ENCODE measurements around the gene TSPAN19.

Gene TSPAN19

DNA sequence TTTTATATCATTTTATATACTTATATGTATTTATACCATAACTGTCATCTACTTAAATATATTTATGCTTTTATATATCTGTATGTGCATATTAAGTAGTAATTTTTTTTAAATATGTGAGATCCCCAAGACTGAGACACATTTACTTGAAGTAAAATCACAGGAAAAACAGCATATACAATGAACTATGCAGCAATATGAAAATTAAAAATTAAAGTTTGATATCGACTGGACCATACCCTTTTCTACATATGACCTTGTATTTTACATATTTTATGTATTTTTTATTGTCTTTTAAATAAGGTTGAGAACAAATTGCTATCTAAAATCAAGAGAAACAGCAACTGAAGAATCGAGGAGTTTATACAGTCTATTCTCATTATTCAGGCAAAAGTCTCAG, 50.0 kb downstream of the TSPAN19 start:
- Histone ChIP-seq H3K4me2 (ENCODE audit: low read length) (peak overlapping the region; percentile 65), H3K27ac (ENCODE audit: low read depth, low read length) (peak overlapping the region; percentile 96), H3K9me3 (ENCODE audit: control insufficient read depth, insufficient read depth, low read length) (no peaks in the 10 kb centered on the region), H3F3A (ENCODE audit: control insufficient read depth, insufficient read depth) (peaks cover 40% of the 10 kb centered on the region), H3K79me2 (ENCODE audit: control insufficient read depth, low read length) (peaks cover 51% of the 10 kb centered on the region), H3K36me3 (ENCODE audit: control insufficient read depth, low read length) (peaks cover 23% of the 10 kb centered on the region), H3K4me3 (ENCODE audit: low read length) (peak overlapping the region; percentile 65), H3K27me3 (ENCODE audit: control insufficient read depth, low read length) (no peaks in the 10 kb centered on the region), H3K4me1 (ENCODE audit: control insufficient read depth, low read length) (peaks cover 66% of the 10 kb centered on the region), H3K9me2 (replicated peaks; ENCODE audit: control insufficient read depth, low read length) (no peaks in the 10 kb centered on the region), H4K20me1 (ENCODE audit: control insufficient read depth, insufficient read depth, low read depth, low read length) (no peaks in the 10 kb centered on the region)
- TF ChIP-seq EZH2phosphoT487 (IDR thresholded peaks at IDR 0.05; ENCODE audit: borderline replicate concordance, low read length), result no peak
- TF ChIP-seq, protein P1, sequence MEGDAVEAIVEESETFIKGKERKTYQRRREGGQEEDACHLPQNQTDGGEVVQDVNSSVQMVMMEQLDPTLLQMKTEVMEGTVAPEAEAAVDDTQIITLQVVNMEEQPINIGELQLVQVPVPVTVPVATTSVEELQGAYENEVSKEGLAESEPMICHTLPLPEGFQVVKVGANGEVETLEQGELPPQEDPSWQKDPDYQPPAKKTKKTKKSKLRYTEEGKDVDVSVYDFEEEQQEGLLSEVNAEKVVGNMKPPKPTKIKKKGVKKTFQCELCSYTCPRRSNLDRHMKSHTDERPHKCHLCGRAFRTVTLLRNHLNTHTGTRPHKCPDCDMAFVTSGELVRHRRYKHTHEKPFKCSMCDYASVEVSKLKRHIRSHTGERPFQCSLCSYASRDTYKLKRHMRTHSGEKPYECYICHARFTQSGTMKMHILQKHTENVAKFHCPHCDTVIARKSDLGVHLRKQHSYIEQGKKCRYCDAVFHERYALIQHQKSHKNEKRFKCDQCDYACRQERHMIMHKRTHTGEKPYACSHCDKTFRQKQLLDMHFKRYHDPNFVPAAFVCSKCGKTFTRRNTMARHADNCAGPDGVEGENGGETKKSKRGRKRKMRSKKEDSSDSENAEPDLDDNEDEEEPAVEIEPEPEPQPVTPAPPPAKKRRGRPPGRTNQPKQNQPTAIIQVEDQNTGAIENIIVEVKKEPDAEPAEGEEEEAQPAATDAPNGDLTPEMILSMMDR (IDR thresholded peaks at IDR 0.05; ENCODE audit: low read depth, low read length, poor library complexity, severe bottlenecking), result no peak

DNA sequence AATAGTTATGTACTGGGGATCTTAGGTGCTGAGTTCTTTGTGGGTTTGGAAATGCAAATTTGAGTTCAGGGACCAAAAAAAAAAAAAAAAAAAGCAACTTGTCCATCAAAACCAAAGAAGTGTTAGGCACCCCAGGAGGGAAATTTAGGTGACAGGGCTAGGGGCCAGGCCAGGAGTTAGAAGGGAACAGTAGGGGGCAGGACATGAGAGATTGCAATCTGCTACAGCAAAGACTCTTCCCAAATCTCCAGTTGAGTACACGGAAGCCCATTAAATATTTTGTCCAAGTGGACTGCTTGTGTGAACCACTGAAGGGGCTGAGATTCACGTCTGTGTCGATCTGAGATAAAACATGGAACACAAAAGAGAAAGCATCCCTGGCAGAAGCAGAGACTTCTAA, 52.8 kb downstream of the TSPAN19 start:
- Histone ChIP-seq H3K36me3 (ENCODE audit: control insufficient read depth, low read length) (peaks cover 12% of the 10 kb centered on the region), H3F3A (ENCODE audit: control insufficient read depth, insufficient read depth) (peaks cover 44% of the 10 kb centered on the region), H3K9me3 (ENCODE audit: control insufficient read depth, insufficient read depth, low read length) (no peaks in the 10 kb centered on the region; the same call in 1 of the 2 replicates), H3K9me2 (replicated peaks; ENCODE audit: control insufficient read depth, low read length) (no peaks in the 10 kb centered on the region), H3K27ac (ENCODE audit: low read depth, low read length) (peak overlapping the region; percentile 96), H3K4me2 (ENCODE audit: low read length) (peak overlapping the region; percentile 74), H3K4me1 (ENCODE audit: control insufficient read depth, low read length) (peaks cover 81% of the 10 kb centered on the region), H3K4me3 (ENCODE audit: low read length) (peak overlapping the region; percentile 64), H3K27me3 (ENCODE audit: control insufficient read depth, low read length) (no peaks in the 10 kb centered on the region), H3K79me2 (ENCODE audit: control insufficient read depth, low read length) (peaks cover 22% of the 10 kb centered on the region), H4K20me1 (ENCODE audit: control insufficient read depth, insufficient read depth, low read depth, low read length) (no peaks in the 10 kb centered on the region)
- TF ChIP-seq, protein P1 (IDR thresholded peaks at IDR 0.05; ENCODE audit: low read depth, low read length, poor library complexity, severe bottlenecking), result peak; percentile 19
- no peak for TF ChIP-seq EZH2phosphoT487 (IDR thresholded peaks at IDR 0.05; ENCODE audit: borderline replicate concordance, low read length)

DNA sequence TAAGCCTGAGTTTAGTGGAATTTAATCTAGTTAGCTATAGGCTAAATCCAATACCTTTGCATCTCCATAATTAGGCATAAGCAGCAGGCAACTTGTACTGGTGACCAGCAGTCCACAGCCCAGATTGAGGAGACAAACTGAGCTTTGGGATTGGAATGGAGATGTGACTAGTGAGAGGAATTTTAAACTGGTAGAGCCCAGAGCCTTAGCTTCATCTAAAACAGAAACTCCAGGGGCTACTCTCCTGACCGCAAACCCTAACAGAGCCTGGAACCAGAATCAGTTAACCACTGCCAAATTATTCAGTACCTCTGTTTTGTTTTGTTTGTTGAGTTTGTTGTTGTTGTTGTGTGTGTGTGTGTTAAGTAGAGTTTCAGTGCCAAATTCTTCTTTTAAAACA, 53.2 kb downstream of the TSPAN19 start:
- Histone ChIP-seq H3K27ac (ENCODE audit: low read depth, low read length) (peak overlapping the region; percentile 96), H4K20me1 (ENCODE audit: control insufficient read depth, insufficient read depth, low read depth, low read length) (no peaks in the 10 kb centered on the region), H3K9me3 (ENCODE audit: control insufficient read depth, insufficient read depth, low read length) (no peaks in the 10 kb centered on the region; the same call in 1 of the 2 replicates)

More for the DNA sequence above, 53.2 kb downstream of the TSPAN19 start:
- Histone ChIP-seq H3K36me3 (ENCODE audit: control insufficient read depth, low read length) (peaks cover 12% of the 10 kb centered on the region), H3K4me1 (ENCODE audit: control insufficient read depth, low read length) (peaks cover 77% of the 10 kb centered on the region), H3K27me3 (ENCODE audit: control insufficient read depth, low read length) (no peaks in the 10 kb centered on the region), H3K9me2 (replicated peaks; ENCODE audit: control insufficient read depth, low read length) (no peaks in the 10 kb centered on the region), H3K4me2 (ENCODE audit: low read length) (peak overlapping the region; percentile 74), H3F3A (ENCODE audit: control insufficient read depth, insufficient read depth) (peaks cover 39% of the 10 kb centered on the region), H3K79me2 (ENCODE audit: control insufficient read depth, low read length) (peaks cover 18% of the 10 kb centered on the region), H3K4me3 (ENCODE audit: low read length) (peak overlapping the region; percentile 64)
- TF ChIP-seq EZH2phosphoT487 (IDR thresholded peaks at IDR 0.05; ENCODE audit: borderline replicate concordance, low read length), result no peak
- TF ChIP-seq, protein P1 (IDR thresholded peaks at IDR 0.05; ENCODE audit: low read depth, low read length, poor library complexity, severe bottlenecking), result no peak

All from DOHH2 (cell line).